ENCODE measurements around the gene MAK. TPM values are rescaled to one million over a fixed set of nuclear protein-coding genes. Genes with fewer than 3 reads are reported as not detected.
"Not testable (repeated sequence)": the region's sequence is repeated elsewhere in the genome, so short reads cannot be mapped to it uniquely, and the experiment has no call there.

The MAK gene
- total RNA-seq, 2 experiments from 2014 or later, result 0.47 to 0.73 TPM

DNA sequence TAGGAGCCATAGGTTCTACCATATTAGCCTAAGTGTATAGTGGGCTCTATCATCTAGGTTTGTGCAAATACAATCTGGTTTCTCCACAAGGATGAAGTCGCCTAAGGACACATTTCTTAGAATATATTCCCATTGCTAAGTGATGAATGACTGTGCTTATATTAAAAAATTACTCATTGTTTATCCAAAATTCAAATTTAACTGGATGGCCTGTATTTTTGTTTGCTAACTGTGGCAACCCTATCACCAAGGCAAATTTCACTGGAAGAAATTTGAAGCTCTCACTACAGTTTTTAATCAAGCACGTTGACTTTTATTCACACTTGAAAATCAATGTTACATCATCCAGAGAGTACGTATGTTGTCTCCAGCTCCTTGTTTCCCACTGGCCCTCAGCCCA lies 29.6 kb upstream of the MAK start:
- CTCF ChIA-PET, result no interaction called here
- Histone ChIP-seq H3K9me3 (ENCODE audit: control insufficient read depth in 1 of 2, insufficient read depth in 1 of 2, low read length in 2 of 2) (no peaks in the 10 kb centered on the region), H3K4me3 (ENCODE audit: low read length) (no peak overlapping the region), H3K27me3 (ENCODE audit: control insufficient read depth in 1 of 2, insufficient read depth in 2 of 2, low read length in 2 of 2) (peaks cover 0 to 3% of the 10 kb centered on the region in 2 experiments), H3K36me3 (ENCODE audit: insufficient read depth, low read length) (no peaks in the 10 kb centered on the region), H3K27ac (ENCODE audit: low read depth in 1 of 2, low read length in 2 of 2) (no peak overlapping the region), H3K4me1 (ENCODE audit: insufficient read depth, low read length) (no peaks in the 10 kb centered on the region)
- Mint-ChIP-seq H3K4me3 (no peak overlapping the region), H3K27me3 (peaks cover 8% of the 10 kb centered on the region), H3K9me3 (no peaks in the 10 kb centered on the region), H3K4me1 (ENCODE audit: low read depth) (no peaks in the 10 kb centered on the region), H3K27ac (no peak overlapping the region), H3K36me3 (ENCODE audit: low read depth) (no peaks in the 10 kb centered on the region)
- no peak for TF ChIP-seq CTCF (IDR thresholded peaks at IDR 0.05)
- POLR2A ChIA-PET, result no interaction called here
- intact Hi-C loops (cut with DNase I, micrococcal nuclease), result no loop called here
- no peak for ATAC-seq (ENCODE audit: poor library complexity)
- no peak for DNase-seq

GRCh38 chr6:10866709-10867108 lies 28.4 kb upstream of the MAK start:
- CTCF ChIA-PET; H3K9me3 Mint-ChIP-seq; POLR2A ChIA-PET; DNase-seq; H3K27ac ChIP-seq (ENCODE audit: low read depth in 1 of 2, low read length in 2 of 2); H3K27me3 ChIP-seq (ENCODE audit: control insufficient read depth in 1 of 2, insufficient read depth in 2 of 2, low read length in 2 of 2); H3K4me1 ChIP-seq (ENCODE audit: insufficient read depth, low read length); ATAC-seq (ENCODE audit: poor library complexity); H3K27me3 Mint-ChIP-seq; H3K36me3 ChIP-seq (ENCODE audit: insufficient read depth, low read length); H3K4me3 Mint-ChIP-seq; H3K4me3 ChIP-seq (ENCODE audit: low read length); H3K9me3 ChIP-seq (ENCODE audit: control insufficient read depth in 1 of 2, insufficient read depth in 1 of 2, low read length in 2 of 2); H3K4me1 Mint-ChIP-seq (ENCODE audit: low read depth); H3K27ac Mint-ChIP-seq; H3K36me3 Mint-ChIP-seq (ENCODE audit: low read depth); intact Hi-C loops (cut with DNase I, micrococcal nuclease): not testable (repeated sequence)

- intact Hi-C loops (cut with DNase I, micrococcal nuclease); H3K27me3 ChIP-seq (ENCODE audit: control insufficient read depth in 1 of 2, insufficient read depth in 2 of 2, low read length in 2 of 2); H3K27me3 Mint-ChIP-seq; POLR2A ChIA-PET; ATAC-seq (ENCODE audit: poor library complexity); H3K9me3 Mint-ChIP-seq; H3K27ac ChIP-seq (ENCODE audit: low read depth in 1 of 2, low read length in 2 of 2); H3K4me1 ChIP-seq (ENCODE audit: insufficient read depth, low read length); H3K4me3 Mint-ChIP-seq; H3K9me3 ChIP-seq (ENCODE audit: control insufficient read depth in 1 of 2, insufficient read depth in 1 of 2, low read length in 2 of 2); H3K4me1 Mint-ChIP-seq (ENCODE audit: low read depth); DNase-seq; H3K27ac Mint-ChIP-seq; H3K36me3 Mint-ChIP-seq (ENCODE audit: low read depth); CTCF ChIA-PET; H3K4me3 ChIP-seq (ENCODE audit: low read length); H3K36me3 ChIP-seq (ENCODE audit: insufficient read depth, low read length): not testable (repeated sequence)
Observed at GRCh38 chr6:10863031-10863430, 24.7 kb upstream of the MAK start.

GRCh38 chr6:10862361-10862760 lies 24.0 kb upstream of the MAK start:
- Histone ChIP-seq H3K27ac (ENCODE audit: low read depth in 1 of 2, low read length in 2 of 2) (no peak overlapping the region), H3K4me1 (ENCODE audit: insufficient read depth, low read length) (no peaks in the 10 kb centered on the region), H3K27me3 (ENCODE audit: control insufficient read depth in 1 of 2, insufficient read depth in 2 of 2, low read length in 2 of 2) (no peaks in the 10 kb centered on the region), H3K4me3 (ENCODE audit: low read length) (no peak overlapping the region), H3K9me3 (ENCODE audit: control insufficient read depth in 1 of 2, insufficient read depth in 1 of 2, low read length in 2 of 2) (no peaks in the 10 kb centered on the region), H3K36me3 (ENCODE audit: insufficient read depth, low read length) (no peaks in the 10 kb centered on the region)
- no peaks in the 10 kb centered on the region for H3K9me3 Mint-ChIP-seq
- H3K27ac Mint-ChIP-seq, result no peak overlapping the region
- ChIA-PET POLR2A (no interaction called here), CTCF (no interaction called here)
- H3K36me3 Mint-ChIP-seq (ENCODE audit: low read depth), result no peaks in the 10 kb centered on the region
- no peak overlapping the region for H3K4me3 Mint-ChIP-seq
- no peaks in the 10 kb centered on the region for H3K4me1 Mint-ChIP-seq (ENCODE audit: low read depth)
- no peaks in the 10 kb centered on the region for H3K27me3 Mint-ChIP-seq
- intact Hi-C loops (cut with DNase I, micrococcal nuclease), result no loop called here
- no peak for ATAC-seq (ENCODE audit: poor library complexity)
- DNase-seq, result no peak
- no peak for TF ChIP-seq CTCF (IDR thresholded peaks at IDR 0.05)
